ENCODE results near the gene ATF2. TPM values are rescaled to one million over a fixed set of nuclear protein-coding genes. Genes with fewer than 3 reads are reported as not detected.

ATF2 gene
- total and polyA plus RNA-seq, 2 of the 13 experiments (the other 11 are each of a cell fraction or from before 2014, with no cell fraction given) = 91.6 to 95.1 TPM

GRCh38 chr2:175156534-175156933 lies 11.5 kb downstream of the ATF2 start:
- 95% methylated on average over 5 of the region's 5 CpGs for WGBS (ENCODE audit: low lambda C conversion rate)
- FAIRE-seq (no peak), ATAC-seq (no peak), DNase-seq (ENCODE audit: low spot score) (no peak)
- H3K79me2 ChIP-seq (ENCODE audit: insufficient read depth, low read length) = peaks cover 96% of the 10 kb centered on the region
- in situ Hi-C loops (cut with HindIII; ENCODE audit: extremely low pct_ligation_motif_present, low pct_unique_long_range_greater_than_20kb) (no loop called here), intact Hi-C loops (cut with micrococcal nuclease; ENCODE audit: unreplicated experiment) (no loop called here)
- no peaks in the 10 kb centered on the region for H3K4me1 ChIP-seq (ENCODE audit: insufficient read depth, low read length)
- no TSS peak for BruUV-seq (replicated peaks)
- H2AFZ ChIP-seq (ENCODE audit: low read length) = no peak overlapping the region
- peaks cover 62% of the 10 kb centered on the region for H4K20me1 ChIP-seq (ENCODE audit: insufficient read depth, low read length)
- H3K9me3 ChIP-seq (ENCODE audit: low read length) = no peaks in the 10 kb centered on the region
- no peak for TF ChIP-seq ZBTB46 (CRISPR knock-in tag; IDR thresholded peaks at IDR 0.05; ENCODE audit: borderline replicate concordance)
- TF ChIP-seq HOXA5 (CRISPR knock-in tag; IDR thresholded peaks at IDR 0.05) = no peak
- TF ChIP-seq ASH2L (IDR thresholded peaks at IDR 0.05; ENCODE audit: insufficient read length, low read depth, low read length) = no peak
- no peak for TF ChIP-seq NCOA5 (CRISPR knock-in tag; IDR thresholded peaks at IDR 0.05)
- TF ChIP-seq ZNF704 (CRISPR knock-in tag; IDR thresholded peaks at IDR 0.05; ENCODE audit: borderline replicate concordance) = no peak
- TF ChIP-seq ZNF567 (CRISPR knock-in tag; IDR thresholded peaks at IDR 0.05; ENCODE audit: borderline replicate concordance) = no peak
- TF ChIP-seq ZFP37 (CRISPR knock-in tag; IDR thresholded peaks at IDR 0.05; ENCODE audit: borderline replicate concordance) = no peak
- no peak for TF ChIP-seq ZNF766 (CRISPR knock-in tag; IDR thresholded peaks at IDR 0.05; ENCODE audit: borderline replicate concordance)
- TF ChIP-seq MLXIP (CRISPR knock-in tag; IDR thresholded peaks at IDR 0.05; ENCODE audit: borderline replicate concordance) = no peak
- TF ChIP-seq ZNF678 (CRISPR knock-in tag; IDR thresholded peaks at IDR 0.05) = no peak
- no peak for TF ChIP-seq REST (IDR thresholded peaks at IDR 0.05; ENCODE audit: borderline replicate concordance in 1 of 2, low read depth in 1 of 2, low read length in 2 of 2)
- H3K27me3 ChIP-seq (ENCODE audit: control insufficient read depth in 1 of 2, insufficient read depth in 2 of 2, low read length in 2 of 2) = no peaks in the 10 kb centered on the region
- no peak overlapping the region for H3K27ac ChIP-seq (ENCODE audit: extremely low read length, insufficient read depth, low read length)
- POLR2A ChIA-PET = interaction anchor here (1.7 kb wide), 1 partner anchor 11 kb away, joined by 6 read pairs; the partner anchor contains the start of gene ATF2
- H3K4me3 ChIP-seq (replicated peaks in 1 of 3; ENCODE audit: insufficient read depth in 1 of 3, low read depth in 2 of 3, low read length in 3 of 3) = no peak overlapping the region
- H3K9ac ChIP-seq (ENCODE audit: insufficient read depth, low read depth, low read length) = no peak overlapping the region
- peaks cover 6 to 27% of the 10 kb centered on the region in 2 experiments for H3K36me3 ChIP-seq (replicated peaks in 1 of 2; ENCODE audit: control insufficient read depth in 1 of 2, insufficient read depth in 2 of 2, low read length in 2 of 2)
- H3K4me2 ChIP-seq (ENCODE audit: low read depth, low read length) = no peak overlapping the region
- CTCF ChIA-PET (ENCODE audit: low intra/inter-chr PET ratio, low total read pairs) = no interaction called here

All from HepG2 (cell line).